ENCODE results near the gene ANKRD50.

Gene ANKRD50

GRCh38 chr4:124710015-124710741 lies 2.4 kb downstream of the ANKRD50 start:
- FAIRE-seq (no peak), DNase-seq (ENCODE audit: insufficient read length, low spot score) (no peak)

DNA sequence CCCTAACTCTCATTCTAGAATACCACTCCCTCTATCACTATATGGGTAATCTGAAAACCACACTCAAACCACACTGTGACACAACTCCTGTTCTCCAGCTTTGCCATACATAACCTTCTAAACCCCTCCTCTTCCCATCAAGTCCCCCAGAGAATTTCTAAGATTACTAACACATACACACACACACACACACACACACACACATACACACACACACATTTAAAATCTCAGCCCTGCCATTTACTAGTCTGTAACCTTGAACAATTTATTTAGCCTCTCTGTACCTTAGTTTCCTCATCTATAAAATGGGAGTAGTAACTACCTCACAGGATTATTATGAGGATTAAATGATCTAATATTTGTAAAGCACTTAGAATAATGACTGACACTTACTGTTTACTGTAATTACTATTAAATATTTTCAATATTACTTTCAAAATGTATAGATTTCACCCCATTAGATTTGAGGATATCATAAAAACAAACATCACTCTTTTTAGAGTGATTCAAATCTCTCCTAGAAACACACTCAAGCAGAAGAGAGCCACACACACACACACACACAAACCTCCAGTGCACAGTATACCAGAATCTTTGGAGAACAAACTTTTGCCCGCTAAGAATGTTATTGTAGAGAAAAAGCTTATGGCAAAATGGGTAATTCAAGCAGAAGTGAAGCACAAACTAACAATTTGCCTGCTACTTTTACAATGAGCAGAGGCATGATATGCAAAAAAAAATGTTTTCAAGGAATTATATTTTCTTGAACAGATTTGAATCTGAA lies 3.8 kb downstream of the ANKRD50 start:
- DNase-seq (ENCODE audit: insufficient read length, low spot score) (no peak), FAIRE-seq (no peak)

DNA sequence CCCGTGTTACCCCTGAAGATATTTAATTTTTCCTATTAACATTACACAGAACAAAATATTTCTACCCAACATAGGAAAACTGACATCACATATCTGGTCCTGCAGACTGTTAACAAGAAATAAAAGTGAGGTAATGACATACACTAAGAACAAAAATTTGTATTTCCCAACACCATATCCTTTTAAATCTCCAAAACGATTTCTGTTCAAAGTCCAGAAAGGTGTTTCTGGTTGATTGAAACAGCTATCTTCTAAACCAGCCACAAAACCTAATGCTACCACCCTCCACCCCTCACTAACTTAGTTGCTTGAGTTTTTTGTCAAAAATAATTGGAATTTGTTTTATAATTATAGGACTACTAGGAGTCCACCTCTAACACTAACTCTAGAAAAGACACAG lies 7.1 kb downstream of the ANKRD50 start:
- DNase-seq (ENCODE audit: insufficient read length, low spot score) = no peak

DNA sequence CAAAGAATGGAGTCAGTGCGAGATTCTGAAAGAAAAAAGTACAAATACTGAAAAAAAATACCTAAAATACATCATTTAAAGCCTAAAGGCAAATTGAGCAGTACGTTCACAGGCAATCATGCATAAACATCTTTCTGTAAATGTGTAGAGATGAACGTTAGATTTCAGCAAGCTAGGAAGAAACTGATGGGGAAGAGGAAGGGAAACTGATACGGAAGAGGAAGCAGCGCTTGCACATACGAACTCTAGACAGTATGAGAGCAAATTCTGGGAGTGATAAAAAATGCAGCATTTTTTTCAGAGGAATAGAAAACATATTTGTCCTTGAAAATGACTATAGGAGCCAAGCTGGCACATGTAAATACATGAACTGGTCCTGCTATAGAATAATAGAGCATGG lies 9.4 kb downstream of the ANKRD50 start:
- DNase-seq (ENCODE audit: insufficient read length, low spot score) (no peak), FAIRE-seq (no peak)

More for the DNA sequence above, 7.1 kb downstream of the ANKRD50 start:
- no peak for FAIRE-seq

- no peak for FAIRE-seq
- no peak for DNase-seq (ENCODE audit: insufficient read length, low spot score)
Observed at GRCh38 chr4:124697441-124697840, 15.1 kb downstream of the ANKRD50 start.

GRCh38 chr4:124696182-124696581 lies 16.4 kb downstream of the ANKRD50 start:
- FAIRE-seq (no peak), DNase-seq (ENCODE audit: insufficient read length, low spot score) (no peak)

DNA sequence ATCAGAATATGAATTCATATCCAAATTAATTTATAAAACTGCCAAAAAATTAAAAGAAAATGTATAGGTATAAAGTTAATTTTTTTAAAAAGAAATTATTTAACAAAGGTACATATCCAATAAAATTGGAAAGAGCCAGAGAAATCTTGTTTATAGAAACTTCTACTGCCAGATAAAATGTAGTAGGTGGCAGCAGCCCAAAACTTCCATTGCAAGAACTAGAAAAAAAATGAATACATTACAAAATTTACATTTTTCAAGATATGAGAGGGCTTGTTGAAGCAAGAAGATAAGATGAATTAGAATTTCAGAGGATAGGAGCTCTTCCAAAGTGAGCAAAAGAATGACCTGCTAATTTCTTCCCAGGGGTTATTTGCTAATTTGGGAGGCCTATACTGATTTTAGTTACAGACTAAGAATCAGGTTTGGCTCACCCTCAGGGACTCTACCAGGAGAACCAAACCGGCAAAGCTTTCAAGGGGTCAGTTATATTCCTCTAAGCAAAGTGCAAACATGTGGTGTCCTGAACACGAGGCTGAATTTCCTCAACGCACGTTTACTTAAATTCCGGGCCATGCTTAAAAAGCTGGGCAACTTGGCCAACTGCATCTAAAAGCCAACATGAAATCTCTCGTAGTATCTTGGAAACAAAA lies 17.5 kb downstream of the ANKRD50 start:
- no peak for DNase-seq (ENCODE audit: insufficient read length, low spot score)

GRCh38 chr4:124694306-124694705 lies 18.2 kb downstream of the ANKRD50 start:
- DNase-seq (ENCODE audit: insufficient read length, low spot score) (no peak), FAIRE-seq (no peak)

More for the DNA sequence above, 17.5 kb downstream of the ANKRD50 start:
- FAIRE-seq = no peak

- FAIRE-seq = no peak
- DNase-seq (ENCODE audit: insufficient read length, low spot score) = no peak
Observed at GRCh38 chr4:124691801-124692200, 20.7 kb downstream of the ANKRD50 start.

DNA sequence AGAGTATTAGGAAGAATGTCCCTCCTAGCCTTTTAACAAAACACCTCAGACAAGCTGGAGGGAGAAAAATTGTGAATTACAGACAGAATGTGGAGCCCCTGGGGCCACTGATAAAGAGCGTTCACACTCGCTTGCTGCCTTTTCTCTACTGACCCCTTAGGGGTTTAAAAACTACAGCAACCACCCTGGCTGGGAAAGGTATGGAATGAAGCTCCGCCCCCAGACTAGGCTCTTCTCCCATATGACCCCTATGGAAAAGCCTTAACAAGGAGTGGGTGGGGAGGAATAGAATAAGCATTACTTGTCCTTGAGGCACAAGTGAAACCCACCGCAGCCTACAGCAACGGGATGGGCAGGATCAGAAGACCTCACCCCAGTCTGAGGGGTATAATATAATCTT lies 26.3 kb downstream of the ANKRD50 start:
- no peak for FAIRE-seq

GRCh38 chr4:124685851-124686250 lies 26.7 kb downstream of the ANKRD50 start:
- DNase-seq (ENCODE audit: insufficient read length, low spot score) (no peak), FAIRE-seq (no peak)

More for the DNA sequence above, 26.3 kb downstream of the ANKRD50 start:
- DNase-seq (ENCODE audit: insufficient read length, low spot score) = no peak

GRCh38 chr4:124684301-124684700 lies 28.2 kb downstream of the ANKRD50 start:
- no peak for FAIRE-seq
- no peak for DNase-seq (ENCODE audit: insufficient read length, low spot score)

- DNase-seq (ENCODE audit: insufficient read length, low spot score) (no peak), FAIRE-seq (no peak)
Observed at GRCh38 chr4:124682384-124682783, 30.1 kb downstream of the ANKRD50 start.

DNA sequence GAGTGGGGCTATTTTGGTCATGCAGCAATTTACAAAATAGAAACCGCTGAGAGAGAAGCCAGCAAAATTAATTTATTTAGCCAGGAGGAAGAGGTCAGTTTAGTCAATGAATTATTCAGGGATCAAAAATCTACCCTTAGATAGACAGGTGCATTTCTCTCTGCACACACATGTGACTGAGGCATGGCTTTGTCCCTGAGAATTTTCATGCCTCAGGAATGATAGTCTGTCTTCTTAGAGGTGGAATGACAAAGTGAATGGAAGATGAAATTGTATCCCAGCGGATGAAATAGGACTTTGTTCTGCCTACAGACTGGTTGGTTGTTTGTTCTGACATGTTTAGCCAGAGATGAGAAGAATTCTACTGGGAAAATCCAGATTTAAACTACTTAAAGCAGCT lies 46.0 kb downstream of the ANKRD50 start:
- DNase-seq (ENCODE audit: insufficient read length, low spot score) (no peak), FAIRE-seq (no peak)

GRCh38 chr4:124658795-124659194 lies 53.7 kb downstream of the ANKRD50 start:
- no peak for DNase-seq (ENCODE audit: insufficient read length, low spot score)

GRCh38 chr4:124650614-124651013 lies 61.9 kb downstream of the ANKRD50 start:
- FAIRE-seq (no peak), DNase-seq (ENCODE audit: insufficient read length, low spot score) (no peak)

More at GRCh38 chr4:124658795-124659194, 53.7 kb downstream of the ANKRD50 start:
- no peak for FAIRE-seq

DNA sequence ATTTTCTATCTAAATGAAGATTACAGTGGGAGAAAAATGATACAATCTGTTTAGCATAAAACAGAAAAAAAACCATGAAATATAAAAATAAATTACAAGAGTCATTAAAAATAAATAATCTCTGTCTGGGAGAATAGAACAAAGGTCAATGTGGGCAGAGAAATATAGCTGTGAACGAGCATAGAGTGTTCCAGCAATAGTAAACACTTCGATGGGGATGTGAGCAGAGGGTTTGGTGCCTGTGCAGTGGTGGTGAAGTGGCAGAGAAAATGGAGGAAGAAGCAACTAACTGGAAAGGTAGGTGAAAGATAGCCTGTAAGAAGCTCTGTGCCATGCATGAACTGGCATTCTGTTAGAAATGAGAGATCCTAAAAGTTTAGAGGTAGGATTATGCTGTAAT lies 64.9 kb downstream of the ANKRD50 start:
- no peak for FAIRE-seq
- DNase-seq (ENCODE audit: insufficient read length, low spot score) = no peak

DNA sequence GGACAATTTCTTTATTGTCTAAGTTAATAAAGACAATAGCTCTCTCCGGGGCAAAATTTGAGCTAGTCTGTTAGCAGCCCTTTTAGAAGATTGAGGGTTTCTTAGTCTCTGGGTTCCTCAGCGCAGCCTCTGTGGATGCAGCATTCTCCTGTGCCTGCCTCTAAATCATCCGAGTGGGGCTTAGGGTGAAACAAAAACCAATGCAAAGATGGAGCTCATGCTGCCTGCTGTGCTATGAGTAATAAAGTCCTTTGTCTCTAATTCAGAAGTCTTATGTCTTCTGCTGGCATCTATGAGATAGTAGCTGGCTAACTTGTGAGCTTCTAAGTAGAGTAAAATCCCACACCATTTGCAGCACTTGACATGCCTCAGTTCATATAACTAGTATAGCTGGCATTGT lies 67.9 kb downstream of the ANKRD50 start:
- FAIRE-seq (no peak), DNase-seq (ENCODE audit: insufficient read length, low spot score) (no peak)

DNA sequence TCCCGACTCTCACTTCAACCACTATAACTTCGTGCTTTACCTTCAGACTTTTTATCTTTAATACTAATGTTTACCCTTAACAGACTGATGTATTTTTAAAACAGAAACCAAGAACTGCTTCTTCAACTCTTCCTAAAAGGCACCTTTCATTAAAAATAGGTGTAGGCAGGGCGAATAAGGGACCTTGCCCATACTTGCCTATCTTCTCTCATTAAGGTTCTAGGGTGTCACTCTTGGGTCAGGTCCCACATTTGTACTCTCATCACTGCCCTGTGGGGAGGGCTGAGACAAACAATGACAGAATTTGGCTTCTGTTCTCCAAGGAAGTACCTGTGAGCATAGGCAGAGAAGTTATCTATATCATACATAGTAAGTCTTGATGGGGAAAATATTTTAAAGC lies 69.7 kb downstream of the ANKRD50 start:
- FAIRE-seq = no peak
- no peak for DNase-seq (ENCODE audit: insufficient read length, low spot score)

- no peak for FAIRE-seq
- peak; percentile 12 for DNase-seq (ENCODE audit: insufficient read length, low spot score)
Observed at GRCh38 chr4:124641715-124642381, 70.7 kb downstream of the ANKRD50 start.

Measured in HTR-8/SVneo (cell line).